H54 (cell line): ENCODE data around the gene RORB.
A peak's percentile ranks its signal among the peaks of the same experiment; 100 is the strongest.

Source experiments
- DNase-seq: peaks from one replicate; pipeline ENCODE4 v3.0.0; 2011; ENCODE audit warnings: low spot score, mixed read lengths; ENCODE audit not compliant: insufficient read length
- FAIRE-seq: peaks from 3 replicates; lab custom pipeline; 2011; peaks lifted over from hg19 to GRCh38; lab: Jason Lieb, UNC
- POLR2A ChIP-seq: IDR thresholded peaks from 2 replicates; pipeline ENCODE4 v1.6.1; 2011; ENCODE audit warnings: low read depth, mild to moderate bottlenecking, low read length

The RORB gene

GRCh38 chr9:74496819-74497747 is at the start of gene RORB:
RORB (plus strand) TSS chr9:74497335; CDS start chr9:74497977, 642 bp downstream.
- 0 out of 2 replicates have a peak, but pooled peaks have one; percentile 15 for TF ChIP-seq POLR2A
- FAIRE-seq (peak; percentile 83), DNase-seq (peak; percentile 71)

- DNase-seq (no peak), FAIRE-seq (peak; percentile 60)
- TF ChIP-seq POLR2A = no peak
These were observed 49.5 kb upstream of the RORB start for GRCh38 chr9:74447451-74448193.

DNA sequence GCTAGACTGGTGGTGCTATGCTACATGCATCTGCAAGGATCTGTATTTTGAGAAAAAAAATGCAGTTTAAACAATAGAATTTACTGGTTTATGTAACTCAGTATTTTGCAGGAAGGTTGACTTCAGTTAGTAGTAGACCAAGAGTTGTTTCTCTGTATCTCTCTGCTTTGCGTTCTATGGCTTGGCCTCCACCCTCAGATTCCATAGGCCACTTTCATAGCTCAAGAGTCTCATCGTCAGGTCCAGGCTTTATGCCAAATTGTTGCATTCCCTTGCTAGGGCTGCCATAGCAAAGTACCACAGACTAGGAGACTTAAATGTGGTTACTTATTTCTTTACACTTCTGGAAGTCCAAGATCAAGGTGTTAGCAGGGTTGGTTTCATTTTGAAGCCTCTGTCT is 48.1 kb upstream of the RORB start:
- FAIRE-seq (no peak), DNase-seq (no peak)
- no peak for TF ChIP-seq POLR2A

DNA sequence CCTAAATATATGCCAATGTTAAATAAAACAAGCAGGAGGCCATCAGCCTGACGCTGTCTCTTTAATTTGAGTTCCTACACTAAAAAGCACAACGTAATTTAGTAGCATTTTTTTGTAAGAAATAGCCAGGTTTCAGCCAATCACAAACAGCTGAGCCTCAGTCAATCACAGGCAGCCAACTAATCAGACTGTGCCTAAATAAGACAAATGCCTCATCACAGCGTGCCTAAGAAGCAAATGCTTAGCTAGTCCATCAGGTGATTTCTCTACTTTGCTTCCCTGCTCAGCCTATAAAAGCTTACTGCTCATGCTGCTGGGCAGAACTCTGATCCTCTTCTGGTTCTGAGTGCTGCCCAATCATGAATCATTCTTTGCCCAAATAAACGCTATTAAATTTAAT is 38.3 kb upstream of the RORB start:
- FAIRE-seq (peak; percentile 50), DNase-seq (no peak)
- no peak for TF ChIP-seq POLR2A

- no peak for DNase-seq
These were observed 33.3 kb upstream of the RORB start for GRCh38 chr9:74463825-74464224.

GRCh38 chr9:74478606-74479005 is 18.5 kb upstream of the RORB start:
- no peak for TF ChIP-seq POLR2A
- DNase-seq (no peak), FAIRE-seq (no peak)

More at GRCh38 chr9:74463825-74464224, 33.3 kb upstream of the RORB start:
- TF ChIP-seq POLR2A = no peak
- FAIRE-seq = no peak

- TF ChIP-seq POLR2A = no peak
- no peak for DNase-seq
- FAIRE-seq = peak; percentile 30
These were observed 17.4 kb upstream of the RORB start for GRCh38 chr9:74479711-74480110.

DNA sequence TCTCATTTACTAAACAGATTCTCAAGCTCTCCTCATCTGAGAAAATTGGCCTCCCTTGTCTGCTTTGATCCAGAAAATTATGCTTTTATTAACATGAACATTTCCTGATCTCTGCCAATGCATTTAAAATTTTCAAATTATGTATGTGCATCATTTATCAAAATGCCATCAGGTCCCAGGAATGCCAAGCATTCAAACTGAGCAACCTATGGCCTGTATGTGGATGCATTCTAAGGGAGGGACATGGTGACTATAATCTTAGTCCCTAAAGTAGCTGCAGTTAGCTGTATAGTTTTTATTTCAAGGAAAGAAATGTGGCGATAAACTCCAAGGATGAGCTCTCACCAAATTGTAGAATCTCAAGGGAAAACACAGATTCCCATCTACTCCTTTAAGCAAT is 9.7 kb upstream of the RORB start:
- no peak for FAIRE-seq
- no peak for DNase-seq
- TF ChIP-seq POLR2A = no peak

- no peak for FAIRE-seq
- TF ChIP-seq POLR2A = no peak
- no peak for DNase-seq
These were observed 3.6 kb upstream of the RORB start for GRCh38 chr9:74493512-74493911.

GRCh38 chr9:74494490-74494889 is 2.6 kb upstream of the RORB start:
- DNase-seq = no peak
- no peak for TF ChIP-seq POLR2A
- no peak for FAIRE-seq

GRCh38 chr9:74496406-74496805 is 729 bp upstream of the RORB start:
- DNase-seq = no peak
- TF ChIP-seq POLR2A = no peak
- no peak for FAIRE-seq

DNA sequence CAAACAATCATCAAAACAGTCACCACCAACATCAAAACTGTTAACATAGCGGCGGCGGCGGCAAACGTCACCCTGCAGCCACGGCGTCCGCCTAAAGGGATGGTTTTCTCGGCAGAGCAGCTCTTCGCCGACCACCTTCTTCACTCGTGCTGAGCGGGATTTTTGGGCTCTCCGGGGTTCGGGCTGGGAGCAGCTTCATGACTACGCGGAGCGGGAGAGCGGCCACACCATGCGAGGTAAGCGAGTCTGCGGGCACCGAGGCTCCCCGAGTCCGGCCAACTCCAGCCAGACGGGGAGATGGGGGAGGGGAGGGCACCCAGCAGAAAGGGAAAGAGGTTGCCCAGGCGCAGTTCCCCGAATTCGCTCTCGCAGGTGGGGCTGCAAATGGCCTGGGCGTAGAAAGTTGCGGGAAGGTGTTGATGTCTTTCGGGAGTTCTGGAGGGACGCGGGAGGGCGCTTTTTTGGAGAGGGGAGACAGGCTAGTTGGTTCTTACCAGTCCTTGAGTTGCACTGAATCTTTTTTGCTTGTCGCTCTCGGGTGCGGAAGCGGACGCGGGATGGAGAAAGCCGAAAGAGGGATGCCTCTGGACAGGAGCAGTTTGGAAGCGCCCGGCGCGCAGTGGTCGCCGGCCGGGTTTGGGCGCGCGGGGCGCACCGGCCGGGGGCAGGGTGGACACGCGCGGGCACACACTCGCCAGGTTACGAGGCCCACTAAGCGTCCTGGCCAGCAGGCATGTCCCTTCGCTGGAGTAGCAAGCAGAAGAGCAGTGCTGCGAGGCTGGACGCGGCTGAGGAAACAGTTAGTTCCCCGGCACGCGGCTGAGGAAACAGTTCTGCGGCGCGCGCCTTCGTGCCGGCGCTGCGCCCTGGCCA is 849 bp downstream of the RORB start:
- no peak for DNase-seq
- TF ChIP-seq POLR2A = no peak
- no peak for FAIRE-seq

GRCh38 chr9:74498621-74499095 is 1.5 kb downstream of the RORB start:
- DNase-seq (no peak), FAIRE-seq (no peak)
- TF ChIP-seq POLR2A = no peak

GRCh38 chr9:74499111-74499601 is 2.0 kb downstream of the RORB start:
- no peak for TF ChIP-seq POLR2A
- DNase-seq (no peak), FAIRE-seq (no peak)
